HL-60 (cell line): ENCODE measurements around the gene ENPP4.

Experiments
- DNase-seq, 2 experiments: peaks; one replicate each; pipeline ENCODE4 v3.0.0-alpha.2; 2010 to 2020; ENCODE audit warnings: low read depth in 1 of 2, low spot score in 1 of 2
- H3K27ac ChIP-seq: fragments of 250-450 bp; sonication (Bioruptor Pico); replicated peaks from 2 replicates; pipeline ENCODE4 v1.5.1; 2020; ENCODE audit warnings: mild to moderate bottlenecking, moderate library complexity
- H3K27me3 ChIP-seq: fragments of 250-450 bp; sonication (Bioruptor Pico); 2 replicates; pipeline ENCODE4 v1.5.1; 2021; ENCODE audit warnings: mild to moderate bottlenecking, moderate library complexity; ENCODE audit not compliant: insufficient read depth, poor library complexity, severe bottlenecking
- H3K4me3 ChIP-seq: replicated peaks from 2 replicates; pipeline ENCODE4 v1.5.1; 2011; ENCODE audit warnings: mild to moderate bottlenecking, control low read depth, low read length; ENCODE audit not compliant: insufficient read depth
- CTCF ChIP-seq: IDR thresholded peaks from one replicate; pipeline ENCODE4 v1.5.1; 2011; ENCODE audit warnings: low read length, control low read depth, inconsistent platforms; ENCODE audit not compliant: insufficient read depth
- GABPA ChIP-seq: IDR thresholded peaks from 2 replicates; pipeline ENCODE4 v1.6.1; 2012; ENCODE audit warnings: low read depth
- POLR2AphosphoS5 ChIP-seq: IDR thresholded peaks from 2 replicates; pipeline ENCODE4 v1.6.1; 2012; ENCODE audit warnings: low read depth
- REST ChIP-seq: IDR thresholded peaks from 2 replicates; pipeline ENCODE4 v1.6.1; 2012; ENCODE audit warnings: low read depth; ENCODE audit not compliant: insufficient replicate concordance

ENPP4 gene

GRCh38 chr6:46191961-46192360 is 62.2 kb downstream of the ENPP4 start:
- TF ChIP-seq CTCF (no peak), GABPA (no peak), POLR2AphosphoS5 (no peak), REST (no peak)
- Histone ChIP-seq H3K27ac (no peak overlapping the region), H3K27me3 (peaks cover 8% of the 10 kb centered on the region), H3K4me3 (no peak overlapping the region)
- DNase-seq, result no peak
